ENCODE data around the gene ABR.
"Not testable (repeated sequence)": the region's sequence is repeated elsewhere in the genome, so short reads cannot be mapped to it uniquely, and the experiment has no call there.

Gene ABR

DNA sequence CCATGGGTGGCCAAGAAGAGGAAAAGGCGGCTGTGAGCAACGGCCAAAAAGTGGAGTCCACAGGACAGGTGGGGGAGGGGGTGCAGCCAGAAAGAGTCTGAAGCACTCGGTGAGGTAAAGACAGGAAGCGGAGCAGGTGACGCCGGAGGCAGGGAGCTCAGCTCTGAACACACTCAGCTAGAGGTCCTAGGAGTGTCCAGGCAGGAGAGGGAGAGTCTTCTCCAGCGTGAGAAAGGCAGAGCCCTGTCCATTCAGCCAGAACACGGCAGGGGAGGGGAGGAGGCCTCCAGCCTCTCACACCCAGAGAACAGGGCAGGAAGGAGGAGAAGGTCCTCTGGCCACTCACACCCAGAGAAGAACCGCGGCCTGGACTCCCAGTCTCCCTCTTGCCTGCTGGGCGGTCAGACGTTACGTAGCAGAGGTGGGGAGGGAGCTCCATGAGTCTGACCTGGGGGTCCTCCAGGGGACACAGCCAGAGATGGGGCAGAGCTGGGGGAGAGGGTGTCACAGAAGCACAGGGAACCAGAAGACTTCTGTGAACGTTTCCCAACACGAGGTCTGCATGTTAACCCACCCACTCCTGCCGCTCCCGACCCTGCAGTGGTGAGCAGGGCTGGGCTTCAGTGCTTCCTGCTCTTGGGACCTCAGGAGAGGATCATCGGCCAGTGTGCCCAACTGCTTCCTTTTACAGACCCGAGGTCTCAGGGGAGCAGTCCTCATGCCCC, 89.2 kb downstream of the ABR start:
- DNase-seq: no peak

DNA sequence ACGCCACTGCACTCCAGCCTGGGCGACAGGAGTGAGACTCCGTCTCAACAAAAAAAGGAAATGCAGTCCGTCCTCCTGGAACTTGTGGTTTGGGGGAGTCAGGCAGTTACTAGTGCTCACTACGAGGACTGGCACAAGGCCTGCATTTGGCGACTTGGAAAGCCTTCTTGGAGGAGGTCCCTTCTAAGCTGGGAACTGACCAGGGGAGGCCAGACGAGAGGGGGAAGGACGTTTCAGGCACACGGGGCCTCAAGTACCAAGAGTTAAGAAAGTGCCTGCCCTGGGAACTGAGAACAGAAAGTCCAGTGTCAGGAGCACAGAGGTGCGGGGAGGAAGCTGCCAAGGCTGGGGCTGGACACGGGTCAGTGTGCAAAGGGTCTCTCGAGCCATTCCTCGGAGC, 89.9 kb downstream of the ABR start:
- no peak for DNase-seq

DNA sequence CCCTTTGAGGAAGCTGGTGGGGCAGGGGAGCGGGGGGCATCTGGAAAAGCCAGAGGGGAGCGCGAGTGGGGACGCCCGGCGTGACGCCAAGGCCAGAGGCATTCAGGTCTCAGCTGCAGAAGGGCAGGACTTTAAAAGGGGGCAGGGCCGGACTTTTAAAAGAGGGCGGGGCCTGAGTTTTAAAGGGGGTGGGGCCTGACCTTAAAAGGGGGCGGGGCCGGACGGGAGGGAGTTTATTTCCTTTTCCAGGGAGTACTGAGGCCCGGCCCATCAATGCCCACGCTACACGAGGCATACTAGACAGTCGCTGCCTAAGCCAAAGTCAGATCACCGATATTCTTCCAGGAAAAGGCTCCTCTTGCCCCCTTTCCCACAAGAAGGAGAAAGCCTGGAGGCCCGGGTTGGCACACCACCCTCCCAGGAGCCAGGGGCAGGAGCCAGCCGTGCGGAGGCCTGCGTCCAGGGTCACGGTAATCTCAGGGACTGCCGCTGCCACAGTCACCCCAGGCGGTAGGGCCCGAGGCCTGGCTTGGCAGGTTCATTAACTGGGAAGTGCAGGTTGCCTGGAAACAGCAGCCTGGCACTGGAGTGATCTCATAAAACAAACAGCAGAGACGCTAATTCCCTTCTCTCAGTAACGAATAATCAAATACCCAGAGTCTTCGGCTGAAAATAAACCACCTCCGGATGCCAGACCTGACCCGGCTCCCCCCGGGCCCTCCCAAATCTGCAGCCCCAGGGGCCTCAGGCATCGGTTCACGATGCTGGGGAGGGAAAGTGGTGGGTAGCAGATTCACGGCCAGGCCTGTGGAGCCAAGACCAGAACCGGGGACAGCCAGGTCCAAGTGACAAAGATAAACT, 92.2 kb downstream of the ABR start:
- no peak for DNase-seq

DNA sequence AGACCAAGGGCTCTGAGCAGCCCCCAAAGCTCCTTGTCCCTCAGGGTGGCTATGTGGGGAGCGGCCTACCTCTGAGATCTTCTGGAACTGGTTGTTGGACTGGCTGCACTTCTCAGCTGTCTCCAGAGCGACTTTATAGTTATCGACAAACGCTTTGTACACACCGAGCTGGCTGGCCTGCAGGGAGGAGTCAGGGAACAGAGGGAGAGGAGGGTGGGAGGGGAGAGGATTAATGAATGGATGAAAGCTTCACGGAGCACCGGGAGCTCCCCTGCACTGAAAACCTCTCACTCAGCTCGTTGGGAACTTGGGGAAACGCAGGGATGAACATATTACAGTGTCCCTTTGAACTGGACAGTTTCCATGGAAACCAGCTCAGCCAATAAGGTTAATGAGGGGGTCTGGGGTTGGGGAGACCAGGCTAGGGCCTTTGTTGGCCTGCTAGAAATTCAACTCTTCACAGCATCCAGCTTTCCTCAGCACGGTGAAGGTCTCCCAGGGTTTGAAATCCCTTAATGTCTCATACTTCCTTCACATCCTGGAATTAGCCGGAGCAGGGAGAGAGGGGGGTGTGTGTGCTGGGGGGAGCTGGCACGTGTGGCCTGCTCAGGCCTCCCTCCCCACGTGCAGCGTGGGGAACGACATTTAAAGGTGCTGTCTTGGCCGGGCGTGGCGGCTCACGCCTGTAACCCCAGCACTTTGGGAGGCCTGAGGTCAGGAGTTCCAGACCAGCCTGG, 96.2 kb downstream of the ABR start:
- DNase-seq: no peak

DNA sequence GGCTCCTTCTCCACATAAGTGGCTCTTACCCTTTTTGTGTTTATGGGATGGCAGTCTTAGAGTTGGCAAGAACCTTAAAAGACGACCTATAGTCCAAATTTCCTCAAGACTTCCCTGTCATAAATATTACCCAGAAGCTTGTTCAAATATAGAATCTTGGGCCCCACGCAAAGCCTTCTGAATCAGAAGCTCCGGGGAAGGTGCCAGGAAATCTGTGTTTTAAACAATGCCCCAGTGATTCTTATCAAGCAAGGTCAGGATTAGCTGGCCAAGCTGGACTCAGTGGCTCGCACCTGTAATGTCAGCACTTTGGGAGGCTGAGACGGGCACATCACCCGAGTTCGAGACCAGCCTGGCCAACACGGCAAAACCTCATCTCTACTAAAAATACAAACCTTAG, 97.2 kb downstream of the ABR start:
- no peak for DNase-seq

DNA sequence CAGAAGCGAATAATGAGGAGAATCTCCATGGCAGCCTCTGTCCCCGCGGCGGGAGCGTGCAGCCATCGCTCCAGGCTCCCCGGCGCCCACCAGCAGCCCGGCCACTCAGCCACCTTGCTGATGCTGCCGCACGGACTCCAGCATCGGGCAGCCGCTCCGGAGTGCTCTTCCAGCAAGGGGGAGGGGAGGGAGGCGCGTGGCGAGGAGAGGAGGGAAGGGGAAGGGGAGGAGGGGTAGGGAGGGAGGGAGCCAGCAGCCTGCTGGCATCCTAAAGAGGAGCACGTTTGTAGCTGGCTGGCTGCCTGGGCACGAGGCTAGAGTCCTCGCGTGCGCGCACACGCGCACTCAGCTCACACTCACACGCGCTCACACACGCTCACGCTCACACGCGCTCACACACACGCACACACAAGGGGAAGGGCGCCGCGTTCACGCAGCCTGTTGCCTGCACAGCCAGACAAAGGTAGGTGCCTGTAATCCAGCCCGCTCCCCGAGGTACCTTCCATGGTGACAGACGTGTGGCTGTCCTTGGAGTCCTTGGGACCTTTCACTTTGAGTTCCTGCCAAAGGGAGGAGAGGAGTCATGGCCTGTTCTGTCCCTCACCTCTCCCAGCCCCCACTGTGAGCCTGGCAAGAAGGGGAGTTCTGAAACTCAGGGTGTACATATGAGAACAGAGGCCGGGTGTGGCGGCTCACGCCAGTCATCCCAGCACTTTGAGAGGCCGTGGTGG, 100.8 kb downstream of the ABR start:
- DNase-seq: peak; percentile 30

DNA sequence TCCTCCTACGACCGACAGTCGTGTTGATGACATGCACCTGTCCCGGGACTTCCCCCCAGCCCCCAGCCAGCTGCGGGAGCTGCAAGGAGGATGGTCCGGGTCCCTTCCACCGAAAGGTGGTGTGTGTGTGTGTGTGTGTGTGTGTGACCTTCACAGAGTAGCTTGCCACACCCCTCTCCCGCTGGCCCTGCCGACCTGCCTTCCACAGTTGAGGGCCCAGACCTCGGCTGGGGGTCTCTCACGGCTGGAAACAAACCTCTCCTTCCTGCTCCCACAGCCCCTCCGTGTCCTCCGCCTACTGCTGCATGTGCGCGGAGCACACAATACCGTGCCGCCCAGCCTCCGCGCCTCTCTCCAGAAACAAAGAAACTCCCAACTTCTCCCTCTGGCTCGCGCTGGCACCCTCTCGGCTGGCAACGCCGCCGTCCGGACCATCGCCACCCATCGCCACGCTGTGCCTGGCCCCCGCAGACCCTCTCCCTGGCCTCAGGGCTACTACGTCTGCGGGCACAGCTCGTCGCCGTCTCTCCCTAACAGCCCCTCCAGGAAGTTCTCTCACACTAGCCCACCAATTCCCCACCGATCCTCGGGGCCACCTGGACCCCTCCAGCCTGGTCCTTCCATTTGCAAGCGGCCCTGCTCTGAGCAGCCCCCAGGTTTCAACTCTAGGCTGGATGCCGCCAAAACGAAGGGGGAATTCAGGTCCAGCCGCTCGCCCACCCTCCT, 101.6 kb downstream of the ABR start:
- peak; percentile 85 for DNase-seq

DNA sequence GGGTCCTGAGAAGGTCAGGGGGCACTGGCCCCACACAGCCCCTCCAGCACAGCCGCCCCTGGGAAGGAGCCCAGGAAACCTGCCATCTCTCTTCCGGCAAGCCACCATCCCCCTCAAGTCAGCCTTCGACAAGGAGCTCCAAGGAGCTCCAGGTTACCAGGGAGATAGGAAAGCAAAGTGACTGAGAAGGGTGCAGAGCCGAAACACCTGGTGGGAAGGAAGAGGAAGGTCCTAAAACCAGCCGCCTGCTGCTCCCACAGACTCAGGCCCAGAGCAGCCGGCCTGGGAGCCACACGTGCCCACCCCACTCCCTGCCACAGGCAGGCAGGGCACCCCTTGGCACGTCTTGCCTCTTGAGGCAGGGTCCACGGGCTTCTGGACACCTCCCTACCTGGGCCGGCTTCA, 102.2 kb downstream of the ABR start:
- peak; percentile 79 for DNase-seq

DNA sequence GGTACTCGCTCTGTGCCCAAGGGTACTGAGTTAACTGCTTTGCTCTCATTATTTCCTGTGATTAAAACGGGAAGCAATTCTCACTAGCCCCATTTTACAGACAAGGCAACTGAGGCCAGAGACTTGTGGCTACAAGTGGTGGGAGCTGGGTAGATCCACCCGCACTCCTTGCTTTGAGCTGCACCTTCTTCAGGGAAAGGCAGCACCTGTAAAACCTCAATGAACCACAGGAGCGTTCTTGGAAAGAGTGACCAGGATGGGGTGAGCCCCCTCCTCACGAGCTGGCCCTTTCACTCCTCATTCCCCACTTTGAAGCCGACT, 102.8 kb downstream of the ABR start:
- no peak for DNase-seq

DNA sequence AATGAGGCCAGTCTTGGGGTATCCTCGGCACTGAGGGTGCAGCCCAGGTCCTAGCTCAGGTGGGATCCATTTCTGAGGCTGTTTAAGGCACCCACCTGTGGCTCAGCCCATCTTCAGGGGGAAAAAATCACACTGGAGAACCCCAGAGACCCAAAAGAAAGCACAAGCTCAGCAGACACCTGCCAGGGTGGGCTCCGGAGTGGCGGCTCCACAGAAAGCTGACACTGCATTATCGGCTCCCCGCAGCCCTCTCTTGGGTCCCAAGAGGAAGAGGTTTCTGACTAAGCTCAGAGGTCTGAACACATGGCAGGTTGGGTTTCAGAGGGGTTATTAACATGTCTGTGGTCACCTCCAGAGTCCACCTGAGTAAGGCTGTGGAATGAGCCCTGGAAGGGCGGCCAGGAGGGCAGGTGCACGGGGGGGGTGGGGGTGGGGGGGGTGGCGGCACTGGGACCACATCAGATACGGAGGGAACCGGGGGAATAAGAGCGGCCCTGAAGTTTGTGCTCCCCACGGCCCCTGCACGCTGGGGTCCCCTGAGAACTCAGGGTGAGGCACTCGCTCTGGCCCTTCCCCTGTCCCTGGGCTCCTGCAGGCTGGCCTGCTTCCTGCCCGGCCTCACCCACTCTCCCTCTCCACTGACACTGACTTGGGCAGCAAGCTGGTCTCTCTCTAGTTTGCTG, 103.3 kb downstream of the ABR start:
- DNase-seq: peak; percentile 88

DNA sequence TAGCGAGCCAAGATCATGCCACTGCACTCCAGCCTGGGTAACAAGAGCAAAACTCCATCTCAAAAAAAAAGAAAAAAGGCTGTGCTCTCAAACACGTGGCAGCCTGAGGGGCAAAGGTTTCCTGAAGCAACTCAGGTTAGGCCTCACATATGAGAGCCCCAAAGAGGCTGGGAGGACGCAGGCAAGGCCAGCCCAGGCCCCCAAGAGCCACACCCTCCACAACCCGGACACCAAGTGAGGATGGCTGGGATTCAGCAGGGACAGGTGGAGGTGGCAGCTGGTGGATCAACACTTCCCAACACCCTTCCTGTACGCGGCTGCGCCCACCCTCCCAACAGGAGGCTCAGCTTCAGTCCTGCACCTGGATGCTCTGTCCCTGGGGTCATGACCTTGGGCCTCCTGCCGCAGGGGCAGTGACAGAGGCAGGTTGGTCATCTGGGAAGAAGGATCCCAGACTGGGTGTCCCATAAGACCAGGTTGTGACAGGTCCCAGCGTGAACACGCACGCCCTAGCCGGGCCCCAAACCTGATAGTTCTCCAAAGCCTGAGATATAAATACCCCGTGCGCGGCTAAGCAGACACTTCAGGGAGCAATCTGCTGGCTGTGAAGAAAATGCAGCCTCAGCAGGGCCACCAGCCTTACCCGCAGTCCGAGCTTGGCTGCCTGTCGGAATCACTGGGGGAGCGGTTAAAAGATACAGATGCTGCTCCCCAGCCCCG, 104.7 kb downstream of the ABR start:
- peak; percentile 90 for DNase-seq

DNA sequence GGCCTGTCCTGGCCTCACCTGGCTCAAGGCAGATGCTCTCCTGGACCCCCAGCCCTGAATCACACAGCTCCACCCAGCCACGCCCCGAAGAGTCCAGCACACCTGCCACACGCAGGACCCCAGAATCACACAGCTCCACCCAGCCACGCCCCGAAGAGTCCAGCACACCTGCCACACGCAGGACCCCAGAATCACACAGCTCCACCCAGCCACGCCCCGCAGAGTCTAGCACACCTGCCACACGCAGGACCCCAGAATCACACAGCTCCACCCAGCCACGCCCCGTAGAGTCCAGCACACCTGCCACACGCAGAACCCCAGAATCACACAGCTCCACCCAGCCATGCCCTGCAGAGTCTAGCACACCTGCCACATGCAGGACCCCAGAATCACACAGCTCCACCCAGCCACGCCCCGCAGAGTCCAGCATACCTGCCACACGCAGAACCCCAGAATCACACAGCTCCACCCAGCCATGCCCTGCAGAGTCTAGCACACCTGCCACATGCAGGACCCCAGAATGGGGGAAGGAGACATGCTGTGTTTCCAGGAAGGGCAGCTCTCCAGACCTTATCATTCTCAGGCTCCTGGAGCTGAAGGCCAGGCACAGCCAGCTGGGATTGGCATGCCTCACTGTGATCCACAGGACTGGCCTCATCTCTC, 105.7 kb downstream of the ABR start:
- DNase-seq: not testable (repeated sequence)

DNA sequence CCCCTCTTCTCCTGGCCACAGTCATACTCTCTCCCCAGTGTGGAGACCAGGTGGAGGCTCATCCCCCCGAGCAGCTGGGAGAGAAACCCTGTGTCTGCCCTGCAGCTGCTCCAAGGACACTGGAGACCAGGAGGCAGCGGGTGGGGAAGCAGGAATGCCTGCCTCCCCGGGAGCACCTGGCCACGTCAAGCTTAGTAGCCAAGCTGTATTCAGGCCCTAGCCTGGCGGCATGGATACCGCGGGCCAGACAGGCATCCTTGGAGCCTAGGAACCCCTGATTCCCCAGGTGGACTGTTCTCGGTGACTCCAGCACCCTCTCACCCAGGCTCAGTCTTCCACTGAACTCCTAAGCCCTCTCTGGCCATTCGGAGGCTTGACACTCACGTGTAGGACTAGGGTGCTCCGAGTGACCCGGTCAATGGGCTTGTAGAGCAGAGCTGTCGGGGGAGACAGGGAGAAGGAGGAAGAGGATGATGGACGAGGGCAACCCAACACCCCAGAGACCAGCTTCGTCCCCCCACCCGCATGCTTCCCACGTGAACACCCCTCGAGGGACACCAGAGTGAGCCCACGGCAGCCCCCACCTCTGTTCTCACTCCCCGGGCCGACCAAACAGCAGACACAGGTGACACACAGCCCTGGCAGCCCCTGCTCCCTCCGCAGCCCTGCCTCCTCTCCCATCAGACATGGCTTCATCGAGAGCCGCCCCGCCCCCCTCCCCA, 106.4 kb downstream of the ABR start:
- no peak for DNase-seq

DNA sequence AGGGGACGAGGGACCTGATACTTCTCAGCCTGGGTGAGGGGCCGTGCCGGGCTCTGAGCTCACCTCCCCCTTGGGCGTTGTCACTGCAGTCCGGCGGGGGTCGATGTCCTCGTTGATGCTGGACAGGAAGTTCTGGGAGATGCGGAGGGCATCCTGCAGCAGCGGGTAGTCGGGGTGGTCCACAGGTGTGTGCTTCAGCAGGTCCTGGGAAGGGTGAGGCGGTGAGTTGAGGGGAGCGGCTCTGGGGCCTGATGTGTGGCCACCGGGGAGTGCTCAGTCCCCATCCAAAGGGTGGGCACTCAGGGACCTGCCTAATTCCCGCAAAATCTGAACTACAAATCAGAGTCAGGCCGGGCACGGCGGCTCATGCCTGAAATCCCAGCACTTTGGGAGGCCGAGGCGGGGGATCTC, 107.2 kb downstream of the ABR start:
- no peak for DNase-seq

DNA sequence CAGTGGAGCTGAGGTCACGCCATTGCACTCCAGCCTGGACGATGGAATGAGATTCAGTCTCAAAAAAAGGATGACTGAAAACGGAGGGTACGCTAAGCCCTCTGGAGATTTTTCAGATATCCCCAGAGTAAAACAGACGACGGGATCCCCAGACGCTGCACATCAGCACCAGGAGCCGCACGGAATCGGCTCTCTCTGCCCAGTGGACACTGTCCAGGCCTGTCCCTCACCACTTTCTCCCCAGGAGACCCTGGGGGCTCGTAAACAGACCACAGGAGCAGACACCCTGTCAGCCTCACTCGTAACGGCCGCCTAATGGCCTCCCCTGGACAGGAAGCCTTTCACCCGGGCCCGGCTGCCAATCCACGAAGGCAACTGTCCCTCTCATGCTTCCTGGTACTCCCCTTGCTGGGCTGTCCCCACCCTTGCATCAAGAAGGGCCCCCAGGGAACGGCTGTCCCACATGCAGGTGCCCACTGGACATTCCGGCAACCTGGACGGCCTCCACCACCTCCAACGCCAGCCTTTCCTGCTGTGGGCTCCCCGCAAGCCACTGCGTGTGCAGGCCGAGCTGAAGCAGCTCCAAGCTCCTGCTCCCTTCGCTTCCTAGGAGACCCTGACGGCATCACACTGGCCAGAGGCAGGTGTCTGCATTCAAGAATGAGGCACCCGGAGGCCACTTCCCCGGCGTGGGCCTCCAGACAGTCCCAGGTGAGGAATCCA, 108.5 kb downstream of the ABR start:
- DNase-seq: no peak

DNA sequence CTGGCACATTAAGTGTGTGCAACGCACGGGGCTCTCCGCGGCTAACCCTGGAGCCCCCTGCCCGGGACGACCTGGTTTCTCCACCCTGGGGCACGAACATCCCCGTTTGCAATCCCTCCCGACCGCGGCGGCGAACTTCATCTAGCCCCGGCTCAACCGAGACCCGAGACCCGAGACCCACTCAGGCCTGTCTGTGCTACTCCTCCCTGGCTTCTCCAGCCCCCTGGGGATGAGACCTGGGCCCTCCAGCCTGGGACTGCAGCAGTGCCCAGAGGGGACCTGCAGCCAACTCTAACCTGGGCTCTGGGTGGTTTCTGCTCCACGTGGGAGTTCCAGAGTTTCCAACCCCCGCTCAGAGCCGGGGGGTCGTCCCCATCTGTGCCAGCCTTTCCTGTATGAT, 109.4 kb downstream of the ABR start:
- DNase-seq: no peak

DNA sequence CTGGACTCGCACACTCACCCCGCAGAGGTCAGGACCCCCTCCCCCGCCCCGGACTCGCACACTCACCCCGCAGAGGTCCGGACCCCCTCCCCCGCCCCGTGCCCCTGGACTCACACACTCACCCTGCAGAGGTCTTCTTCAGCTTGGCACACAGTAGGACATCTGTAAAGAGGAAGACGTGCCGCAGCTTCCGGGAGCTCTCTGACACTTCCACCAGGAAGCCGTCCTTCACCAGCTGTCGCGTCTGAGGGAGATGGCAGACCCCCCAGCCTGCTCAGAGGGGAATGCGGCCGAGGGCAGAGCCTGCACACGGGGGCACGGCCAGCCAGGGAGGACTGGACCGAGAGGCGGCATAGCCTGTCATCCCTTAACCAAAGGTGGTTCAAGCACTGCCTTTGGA, 109.9 kb downstream of the ABR start:
- DNase-seq: no peak

DNA sequence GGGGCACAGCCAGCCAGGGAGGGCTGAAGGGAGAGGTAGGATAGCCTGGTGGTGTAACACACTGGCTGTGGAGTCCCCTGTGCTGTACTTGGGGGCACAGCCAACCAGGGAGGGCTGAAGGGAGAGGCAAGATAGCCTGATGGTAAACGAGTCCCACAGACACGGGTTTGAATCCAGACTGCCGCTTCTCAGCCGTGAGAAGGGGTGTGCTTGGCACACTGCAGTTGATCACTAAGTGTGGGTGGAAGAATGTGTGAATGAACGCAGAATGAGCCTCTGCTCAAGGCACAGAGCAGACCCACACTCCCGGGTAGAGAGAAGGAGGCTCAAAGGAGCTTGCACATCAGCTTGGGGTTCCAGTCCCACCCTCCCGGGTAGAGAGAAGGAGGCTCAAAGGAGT, 111.4 kb downstream of the ABR start:
- no peak for DNase-seq

DNA sequence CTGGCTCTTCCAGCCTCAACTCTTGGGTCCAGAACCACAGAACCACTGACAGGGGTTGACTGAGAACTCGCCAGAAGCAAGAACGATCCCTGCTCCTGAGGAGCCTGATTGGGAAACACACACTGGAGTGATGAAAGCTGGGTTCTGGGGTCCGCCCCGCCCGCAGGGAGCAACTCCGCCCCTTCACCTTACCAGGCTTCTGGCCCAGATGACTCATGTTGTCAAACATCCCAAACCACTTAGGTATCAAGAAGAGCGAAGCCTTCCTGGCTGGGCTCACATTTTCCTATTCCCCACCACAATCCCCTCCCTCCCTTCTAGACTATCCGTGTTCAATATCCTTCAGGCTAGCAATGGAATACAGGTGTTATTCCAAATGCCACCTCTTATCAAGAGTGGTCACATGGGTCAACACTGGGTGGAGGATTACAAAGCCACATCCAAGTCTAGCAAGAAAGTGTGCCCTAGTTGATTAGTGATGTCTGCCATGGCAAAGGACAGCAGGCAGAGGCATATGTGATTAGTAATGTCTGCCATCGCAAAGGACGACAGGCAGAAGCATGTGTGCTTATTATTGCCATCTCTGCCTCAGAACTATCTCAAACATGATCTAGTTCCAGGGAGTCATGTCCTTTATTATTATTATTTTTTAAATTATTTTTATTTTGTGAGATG, 112.4 kb downstream of the ABR start:
- DNase-seq: no peak

Measured in RPMI8226 (cell line).